H9 (cell line): ENCODE data around the gene CFAP65. TPM values are rescaled to one million over a fixed set of nuclear protein-coding genes. Genes with fewer than 3 reads are reported as not detected.
A peak's percentile ranks its signal among the peaks of the same experiment; 100 is the strongest.

Experiments
- DNase-seq: peaks from one replicate; pipeline ENCODE4 v3.0.0-alpha.2; 2017
- H2AFZ ChIP-seq: one replicate; pipeline ENCODE4 v1.6.1; 2013; ENCODE audit warnings: mild to moderate bottlenecking, low read length, control low read depth, moderate library complexity
- H2AK5ac ChIP-seq: 2 replicates; pipeline ENCODE4 v1.6.1; 2013; ENCODE audit warnings: low read length, control low read depth, mixed read lengths; ENCODE audit not compliant: insufficient read length
- H2BK120ac ChIP-seq: one replicate; pipeline ENCODE4 v1.6.1; 2013; ENCODE audit warnings: low read depth, mild to moderate bottlenecking, low read length, control low read depth, inconsistent platforms; ENCODE audit not compliant: poor library complexity, severe bottlenecking
- H2BK12ac ChIP-seq: 2 replicates; pipeline ENCODE4 v1.6.1; 2013; ENCODE audit warnings: low read length, control low read depth, mixed read lengths, low read depth; ENCODE audit not compliant: insufficient read length
- H2BK15ac ChIP-seq: 2 replicates; pipeline ENCODE4 v1.6.1; 2013; ENCODE audit warnings: low read depth, low read length, control low read depth
- H2BK20ac ChIP-seq: one replicate; pipeline ENCODE4 v1.6.1; 2013; ENCODE audit warnings: low read depth, mild to moderate bottlenecking, low read length, control low read depth, inconsistent platforms; ENCODE audit not compliant: poor library complexity, severe bottlenecking
- H2BK5ac ChIP-seq: 2 replicates; pipeline ENCODE4 v1.6.1; 2013; ENCODE audit warnings: low read length, control low read depth, mixed read lengths; ENCODE audit not compliant: insufficient read length
- H3K14ac ChIP-seq: 2 replicates; pipeline ENCODE4 v1.6.1; 2013; ENCODE audit warnings: low read length, control low read depth; ENCODE audit not compliant: insufficient read depth
- H3K18ac ChIP-seq: 2 replicates; pipeline ENCODE4 v1.6.1; 2013; ENCODE audit warnings: low read depth, mild to moderate bottlenecking, mixed read lengths, low read length, control low read depth; ENCODE audit not compliant: insufficient read length
- H3K23ac ChIP-seq: 2 replicates; pipeline ENCODE4 v1.6.1; 2013; ENCODE audit warnings: low read length, control low read depth, mixed read lengths, low read depth; ENCODE audit not compliant: insufficient read length
- H3K23me2 ChIP-seq: 2 replicates; pipeline ENCODE4 v1.6.1; 2013; ENCODE audit warnings: low read depth, mild to moderate bottlenecking, mixed read lengths, low read length, control low read depth; ENCODE audit not compliant: insufficient read length, poor library complexity, severe bottlenecking
- H3K27ac ChIP-seq: 2 replicates; pipeline ENCODE4 v1.5.1; 2013; ENCODE audit warnings: low read length, control low read depth, mixed read lengths, low read depth; ENCODE audit not compliant: insufficient read length
- H3K27me3 ChIP-seq: 2 replicates; pipeline ENCODE4 v1.6.1; 2013; ENCODE audit warnings: low read length, control low read depth, inconsistent platforms; ENCODE audit not compliant: insufficient read depth
- H3K4ac ChIP-seq: 2 replicates; pipeline ENCODE4 v1.6.1; 2013; ENCODE audit warnings: low read depth, mild to moderate bottlenecking, control low read depth, inconsistent platforms, low read length, moderate library complexity
- H3K4me1 ChIP-seq: 2 replicates; pipeline ENCODE4 v1.6.1; 2013; ENCODE audit warnings: low read length, control low read depth, inconsistent platforms; ENCODE audit not compliant: insufficient read depth
- H3K4me2 ChIP-seq: 2 replicates; pipeline ENCODE4 v1.6.1; 2013; ENCODE audit warnings: low read length, control low read depth, mixed read lengths; ENCODE audit not compliant: insufficient read length, insufficient read depth
- H3K56ac ChIP-seq: 2 replicates; pipeline ENCODE4 v1.6.1; 2013; ENCODE audit warnings: low read depth, mild to moderate bottlenecking, mixed read lengths, low read length, control low read depth; ENCODE audit not compliant: insufficient read length
- H3K79me1 ChIP-seq: 2 replicates; pipeline ENCODE4 v1.6.1; 2013; ENCODE audit warnings: low read depth, mild to moderate bottlenecking, moderate library complexity, low read length, control low read depth, inconsistent platforms; ENCODE audit not compliant: insufficient read depth, poor library complexity, severe bottlenecking
- H3K79me2 ChIP-seq: 2 replicates; pipeline ENCODE4 v1.6.1; 2013; ENCODE audit warnings: low read length, control low read depth, inconsistent platforms; ENCODE audit not compliant: insufficient read depth
- H3K9ac ChIP-seq: 2 replicates; pipeline ENCODE4 v1.6.1; 2013; ENCODE audit warnings: low read length, control low read depth, mixed read lengths; ENCODE audit not compliant: insufficient read length; ENCODE audit errors: extremely low read depth
- H3K9me3 ChIP-seq: one replicate; pipeline ENCODE4 v1.6.1; 2013; ENCODE audit warnings: low read depth, low read length, inconsistent platforms; ENCODE audit not compliant: control insufficient read depth
- H3T11ph ChIP-seq: one replicate; pipeline ENCODE4 v1.6.1; 2013; ENCODE audit warnings: mild to moderate bottlenecking, low read length, control low read depth, inconsistent platforms
- H4K20me1 ChIP-seq: one replicate; pipeline ENCODE4 v1.6.1; 2013; ENCODE audit not compliant: control insufficient read depth, insufficient read length, insufficient read depth
- H4K5ac ChIP-seq: 2 replicates; pipeline ENCODE4 v1.6.1; 2013; ENCODE audit warnings: low read depth, mild to moderate bottlenecking, mixed read lengths, low read length, control low read depth; ENCODE audit not compliant: insufficient read length
- H4K8ac ChIP-seq: replicated peaks from 2 replicates; pipeline ENCODE4 v1.6.1; 2013; ENCODE audit warnings: low read length, control low read depth, mixed read lengths, low read depth; ENCODE audit not compliant: insufficient read length
- H4K91ac ChIP-seq: 2 replicates; pipeline ENCODE4 v1.6.1; 2013; ENCODE audit warnings: low read depth, mild to moderate bottlenecking, moderate library complexity, mixed read lengths, low read length, control low read depth; ENCODE audit not compliant: insufficient read length
- H3K27ac Mint-ChIP-seq, 3 experiments: 2 replicates in 2 of 3; 3 replicates in 1 of 3; pipeline ENCODE4 v1.8.0; 2020 to 2021; ENCODE audit warnings: mixed read lengths in 3 of 3, mild to moderate bottlenecking in 1 of 3, moderate library complexity in 1 of 3
- H3K27me3 Mint-ChIP-seq: 2 replicates; pipeline ENCODE4 v1.8.0; 2021; ENCODE audit warnings: low read depth, mild to moderate bottlenecking, moderate library complexity, mixed read lengths
- H3K36me3 Mint-ChIP-seq, 3 experiments: 2 replicates in 2 of 3; 3 replicates in 1 of 3; pipeline ENCODE4 v1.8.0; 2020 to 2021; ENCODE audit warnings: low read depth in 3 of 3, mixed read lengths in 3 of 3; ENCODE audit not compliant: insufficient read depth in 1 of 3
- H3K4me1 Mint-ChIP-seq, 2 experiments: 2 replicates each; pipeline ENCODE4 v1.8.0; 2020; ENCODE audit warnings: mixed read lengths in 2 of 2
- H3K4me3 Mint-ChIP-seq, 2 experiments: 2 replicates in 1 of 2; 3 replicates in 1 of 2; pipeline ENCODE4 v1.8.0; 2020 to 2021; ENCODE audit warnings: mild to moderate bottlenecking in 2 of 2, mixed read lengths in 2 of 2, moderate library complexity in 1 of 2
- H3K9me3 Mint-ChIP-seq, 2 experiments: 2 replicates in 1 of 2; 3 replicates in 1 of 2; pipeline ENCODE4 v1.8.0; 2020; ENCODE audit warnings: mild to moderate bottlenecking in 2 of 2, mixed read lengths in 2 of 2, moderate library complexity in 1 of 2
- CTCF ChIP-seq: fragments of 200-600 bp; sonication (generic); conservative IDR thresholded peaks from 3 replicates; pipeline ENCODE4 v1.8.0; 2021; ENCODE audit warnings: antibody characterized with exemption, mild to moderate bottlenecking
- WGBS: extraction: QIAGEN DNeasy Blood & Tissue Kit; methylation state at CpG from one replicate; pipeline ENCODE4 v1.1.7; 2013; ENCODE audit warnings: missing lambda C conversion rate, low lambda C conversion rate, mixed read lengths; ENCODE audit not compliant: insufficient read length; ENCODE audit errors: extremely low coverage; 5-methylcytosine and 5-hydroxymethylcytosine counted together
- total RNA-seq: library from RNA; stranded (reverse); gene quantifications from 2 replicates; pipeline ENCODE4 v1.2.1, GENCODE V29; 2021

The CFAP65 gene
- total RNA-seq, 1 experiment from 2014 or later = 0.20 TPM

GRCh38 chr2:219060821-219061791 lies 19.8 kb upstream of the CFAP65 start, which contains the start of gene IHH:
TSS of gene IHH (minus strand) at chr2:219060921. CDS start at chr2:219060467, 454 bp downstream.
- H3K18ac ChIP-seq = no peak within 1 kb of the TSS
- no peak within 1 kb of the TSS for H4K8ac ChIP-seq
- Mint-ChIP-seq H3K9me3 (peaks cover 0 to 3% of the 10 kb centered on the region in 2 experiments; a peak in 2 of 5 replicates), H3K36me3 (no peaks in the 10 kb centered on the region), H3K4me3 (peak within 1 kb of the TSS; percentile 42 to 75), H3K27me3 (peaks cover 91% of the 10 kb centered on the region), H3K27ac (no peak within 1 kb of the TSS), H3K4me1 (peaks cover 29 to 42% of the 10 kb centered on the region in 2 experiments)
- H2BK15ac ChIP-seq = no peak within 1 kb of the TSS
- H2AK5ac ChIP-seq = no peak within 1 kb of the TSS
- no peak within 1 kb of the TSS for H3T11ph ChIP-seq
- H2BK120ac ChIP-seq = no peak within 1 kb of the TSS
- WGBS = no CpG with 5 or more reads among the region's 76 CpGs
- no peak for TF ChIP-seq CTCF
- H3K23me2 ChIP-seq = peaks cover 3% of the 10 kb centered on the region
- H3K56ac ChIP-seq = no peak within 1 kb of the TSS
- H2BK20ac ChIP-seq = no peak within 1 kb of the TSS
- no peak within 1 kb of the TSS for H3K4ac ChIP-seq
- no peak within 1 kb of the TSS for H4K91ac ChIP-seq
- H3K9ac ChIP-seq = no peak within 1 kb of the TSS
- H2AFZ ChIP-seq = no peak within 1 kb of the TSS
- H3K27ac ChIP-seq = no peak within 1 kb of the TSS
- H4K20me1 ChIP-seq = no peaks in the 10 kb centered on the region
- peak within 1 kb of the TSS; percentile 48 for H3K4me2 ChIP-seq
- no peaks in the 10 kb centered on the region for H3K9me3 ChIP-seq
- H3K4me1 ChIP-seq = no peaks in the 10 kb centered on the region
- H3K14ac ChIP-seq = no peak within 1 kb of the TSS; the same call in 1 of the 2 replicates
- H3K79me1 ChIP-seq = no peaks in the 10 kb centered on the region
- DNase-seq = peak; percentile 56
- H2BK12ac ChIP-seq = no peak within 1 kb of the TSS
- peaks cover 66% of the 10 kb centered on the region for H3K27me3 ChIP-seq
- H2BK5ac ChIP-seq = no peak within 1 kb of the TSS
- no peak within 1 kb of the TSS for H4K5ac ChIP-seq
- H3K79me2 ChIP-seq = no peaks in the 10 kb centered on the region
- H3K23ac ChIP-seq = no peak within 1 kb of the TSS
